Fibroblast of mammary gland (primary cell): ENCODE measurements around the gene TTC9C.

ENCODE experiments used
- DNase-seq: peaks from one replicate; pipeline ENCODE4 v3.0.0-alpha.2; 2010; ENCODE audit warnings: low read depth
- H3K4me3 ChIP-seq: 2 replicates; pipeline ENCODE4 v1.5.1; 2011; ENCODE audit warnings: low read depth, mild to moderate bottlenecking, low read length, moderate library complexity; ENCODE audit not compliant: control insufficient read depth
- CTCF ChIP-seq: conservative IDR thresholded peaks from 2 replicates; pipeline ENCODE4 v1.5.1; 2011; ENCODE audit warnings: low read depth, low read length, inconsistent platforms; ENCODE audit not compliant: control insufficient read depth, insufficient read depth

Gene TTC9C

GRCh38 chr11:62728171-62728988, at the start of gene TTC9C:
TSS of gene TTC9C (plus strand) at chr11:62728486. CDS start at chr11:62728849, 363 bp downstream.
- peak; percentile 87 for DNase-seq
- H3K4me3 ChIP-seq = peak within 1 kb of the TSS; percentile 98
- no peak for TF ChIP-seq CTCF

GRCh38 chr11:62678770-62679696, 49.3 kb upstream of the TTC9C start, which contains the start of gene UBXN1:
TSS of gene UBXN1 (minus strand) at chr11:62679073. CDS start at chr11:62678923, 150 bp downstream.
- TF ChIP-seq CTCF = no peak
- peak within 1 kb of the TSS; percentile 89 for H3K4me3 ChIP-seq
- DNase-seq = peak; percentile 99

GRCh38 chr11:62680825-62681240, 47.5 kb upstream of the TTC9C start:
- peak; percentile 95 for DNase-seq

GRCh38 chr11:62682518-62682917, 45.8 kb upstream of the TTC9C start:
- DNase-seq = no peak
- no peak for TF ChIP-seq CTCF
- H3K4me3 ChIP-seq = no peak overlapping the region

More at GRCh38 chr11:62680825-62681240, 47.5 kb upstream of the TTC9C start:
- H3K4me3 ChIP-seq = no peak overlapping the region
- TF ChIP-seq CTCF = peak; percentile 76

- peak overlapping the region; percentile 45 for H3K4me3 ChIP-seq
- no peak for TF ChIP-seq CTCF
- DNase-seq = no peak
Measured at GRCh38 chr11:62687508-62688396, 40.5 kb upstream of the TTC9C start.

GRCh38 chr11:62688491-62688890, 39.8 kb upstream of the TTC9C start:
- peak; percentile 30 for DNase-seq
- TF ChIP-seq CTCF = no peak
- peak overlapping the region; percentile 45 for H3K4me3 ChIP-seq
